Cardiac fibroblast (primary cell): Measurements from ENCODE around the gene PTGER2.

Source experiments
- DNase-seq, 2 donors: peaks; one replicate each; pipeline versions ENCODE4 v3.0.0 to v3.0.0-alpha.2; 2010; ENCODE audit warnings: low read depth in 2 of 2
- H3K4me3 ChIP-seq, 2 donors: replicated peaks in 1 of 2; 1 replicate in 1 of 2; 2 replicates in 1 of 2; pipeline ENCODE4 v1.5.1; 2011; ENCODE audit warnings: low read depth in 2 of 2, low read length in 2 of 2, mild to moderate bottlenecking in 2 of 2, moderate library complexity in 1 of 2
- CTCF ChIP-seq: IDR thresholded peaks from one replicate; pipeline ENCODE4 v1.5.1; 2011; ENCODE audit warnings: low read depth, mild to moderate bottlenecking, low read length, inconsistent platforms

PTGER2 gene

DNA sequence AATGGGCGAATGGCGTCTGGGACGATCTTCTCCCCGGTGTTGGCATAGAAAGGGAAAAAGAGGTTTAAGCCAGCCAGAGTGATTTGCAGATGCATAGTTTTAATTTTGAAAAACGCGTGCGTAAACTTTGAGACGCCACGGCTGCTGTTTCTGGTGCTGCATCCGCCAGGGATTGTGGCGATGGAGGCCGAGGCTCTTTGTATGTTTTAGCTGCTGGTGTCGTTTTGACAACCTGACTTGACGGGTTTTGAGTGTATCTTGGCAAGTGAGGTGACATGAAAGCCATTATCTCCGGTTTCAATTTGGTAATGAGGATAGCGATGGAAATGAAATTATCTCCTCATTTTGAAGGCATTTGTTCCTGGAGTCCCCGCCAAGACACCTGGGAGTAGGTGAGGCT is 45.0 kb upstream of the PTGER2 start:
- no peak for TF ChIP-seq CTCF
- peak overlapping the region; percentile 13 to 54 for H3K4me3 ChIP-seq
- no peak for DNase-seq

GRCh38 chr14:52269982-52270381 is 44.1 kb upstream of the PTGER2 start:
- no peak overlapping the region for H3K4me3 ChIP-seq
- DNase-seq: peak in 1 of 2 donors; percentile 21

GRCh38 chr14:52271538-52271937 is 42.6 kb upstream of the PTGER2 start:
- no peak for DNase-seq
- no peak for TF ChIP-seq CTCF

More at GRCh38 chr14:52269982-52270381, 44.1 kb upstream of the PTGER2 start:
- no peak for TF ChIP-seq CTCF

GRCh38 chr14:52272375-52272774 is 41.7 kb upstream of the PTGER2 start:
- H3K4me3 ChIP-seq: no peak overlapping the region
- peak; percentile 54 for TF ChIP-seq CTCF
- peak; percentile 57 to 73 for DNase-seq

More at GRCh38 chr14:52271538-52271937, 42.6 kb upstream of the PTGER2 start:
- H3K4me3 ChIP-seq: no peak overlapping the region

GRCh38 chr14:52275372-52275771 is 38.7 kb upstream of the PTGER2 start:
- no peak overlapping the region for H3K4me3 ChIP-seq
- TF ChIP-seq CTCF: no peak
- DNase-seq: no peak

DNA sequence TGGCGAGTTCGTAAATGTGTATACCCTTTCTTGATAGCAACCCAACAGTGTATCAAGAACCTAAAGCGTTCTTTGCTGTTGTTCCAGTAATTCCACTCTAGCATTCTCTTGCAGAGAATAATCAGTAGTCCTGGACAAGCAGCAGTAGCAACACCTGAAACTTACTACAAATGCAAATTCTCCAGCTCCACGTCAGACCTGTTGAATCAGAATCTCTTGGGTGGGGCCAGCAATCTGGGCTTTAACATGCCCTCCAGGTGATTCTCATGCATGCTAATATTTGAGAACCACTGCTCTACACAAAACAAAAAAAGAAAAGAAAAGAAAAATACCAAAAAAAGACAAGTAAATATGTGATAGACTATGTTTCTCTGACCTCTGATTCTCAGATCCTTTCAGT is 36.6 kb upstream of the PTGER2 start:
- no peak overlapping the region for H3K4me3 ChIP-seq
- no peak for DNase-seq
- no peak for TF ChIP-seq CTCF

GRCh38 chr14:52279408-52279807 is 34.7 kb upstream of the PTGER2 start:
- peak; percentile 35 to 78 for DNase-seq
- TF ChIP-seq CTCF: no peak
- H3K4me3 ChIP-seq: no peak overlapping the region
